Measurements from ENCODE around the gene CACNA2D2. TPM values are rescaled to one million over a fixed set of nuclear protein-coding genes. Genes with fewer than 3 reads are reported as not detected.

CACNA2D2 gene
- total and polyA plus RNA-seq, 2 of the 13 experiments (the other 11 are each of a cell fraction or from before 2014, with no cell fraction given), result not detected

- TF ChIP-seq, protein P1, sequence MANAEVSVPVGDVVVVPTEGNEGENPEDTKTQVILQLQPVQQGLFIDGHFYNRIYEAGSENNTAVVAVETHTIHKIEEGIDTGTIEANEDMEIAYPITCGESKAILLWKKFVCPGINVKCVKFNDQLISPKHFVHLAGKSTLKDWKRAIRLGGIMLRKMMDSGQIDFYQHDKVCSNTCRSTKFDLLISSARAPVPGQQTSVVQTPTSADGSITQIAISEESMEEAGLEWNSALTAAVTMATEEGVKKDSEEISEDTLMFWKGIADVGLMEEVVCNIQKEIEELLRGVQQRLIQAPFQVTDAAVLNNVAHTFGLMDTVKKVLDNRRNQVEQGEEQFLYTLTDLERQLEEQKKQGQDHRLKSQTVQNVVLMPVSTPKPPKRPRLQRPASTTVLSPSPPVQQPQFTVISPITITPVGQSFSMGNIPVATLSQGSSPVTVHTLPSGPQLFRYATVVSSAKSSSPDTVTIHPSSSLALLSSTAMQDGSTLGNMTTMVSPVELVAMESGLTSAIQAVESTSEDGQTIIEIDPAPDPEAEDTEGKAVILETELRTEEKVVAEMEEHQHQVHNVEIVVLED (CRISPR knock-in tag; IDR thresholded peaks at IDR 0.05; ENCODE audit: borderline replicate concordance), result peak; percentile 3; the same call in 1 of the 2 replicates
- TF ChIP-seq ZNF343 (CRISPR knock-in tag; IDR thresholded peaks at IDR 0.05) (peak; percentile 12; the same call in 1 of the 2 replicates), XRCC5 (optimal IDR thresholded peaks at IDR 0.05; ENCODE audit: low read length) (no peak), WIZ (CRISPR knock-in tag; IDR thresholded peaks at IDR 0.05) (no peak), ZSCAN9 (CRISPR knock-in tag; IDR thresholded peaks at IDR 0.05; ENCODE audit: borderline replicate concordance) (peak; percentile 0; the same call in 1 of the 2 replicates), MXD3 (CRISPR knock-in tag; IDR thresholded peaks at IDR 0.05) (no peak), ZNF569 (CRISPR knock-in tag; IDR thresholded peaks at IDR 0.05; ENCODE audit: borderline replicate concordance) (0 out of 2 replicates have a peak, but pooled peaks have one; percentile 13), SP5 (CRISPR knock-in tag; IDR thresholded peaks at IDR 0.05; ENCODE audit: borderline replicate concordance, low read depth) (no peak), EZH2 (conservative IDR thresholded peaks at IDR 0.05; ENCODE audit: low read depth, low read length) (no peak), CREM (IDR thresholded peaks at IDR 0.05) (peak; percentile 85; the same call in 1 of the 2 replicates), CREM (CRISPR knock-in tag; IDR thresholded peaks at IDR 0.05) (no peak)
- TF ChIP-seq, protein P2, sequence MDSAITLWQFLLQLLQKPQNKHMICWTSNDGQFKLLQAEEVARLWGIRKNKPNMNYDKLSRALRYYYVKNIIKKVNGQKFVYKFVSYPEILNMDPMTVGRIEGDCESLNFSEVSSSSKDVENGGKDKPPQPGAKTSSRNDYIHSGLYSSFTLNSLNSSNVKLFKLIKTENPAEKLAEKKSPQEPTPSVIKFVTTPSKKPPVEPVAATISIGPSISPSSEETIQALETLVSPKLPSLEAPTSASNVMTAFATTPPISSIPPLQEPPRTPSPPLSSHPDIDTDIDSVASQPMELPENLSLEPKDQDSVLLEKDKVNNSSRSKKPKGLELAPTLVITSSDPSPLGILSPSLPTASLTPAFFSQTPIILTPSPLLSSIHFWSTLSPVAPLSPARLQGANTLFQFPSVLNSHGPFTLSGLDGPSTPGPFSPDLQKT (CRISPR knock-in tag; IDR thresholded peaks at IDR 0.05; ENCODE audit: borderline replicate concordance), result no peak
Observed at GRCh38 chr3:50359760-50360110, 143.7 kb downstream of the CACNA2D2 start (continued).

All from HepG2 (cell line).